Measurements from ENCODE around the gene KSR1. TPM values are rescaled to one million over a fixed set of nuclear protein-coding genes. Genes with fewer than 3 reads are reported as not detected.
A peak's percentile ranks its signal among the peaks of the same experiment; 100 is the strongest.

KSR1 gene
- total RNA-seq, 2 donors from 2014 or later, result 36.7 to 46.7 TPM

GRCh38 chr17:27539794-27540317 is 83.6 kb downstream of the KSR1 start:
- no peaks in the 10 kb centered on the region for H3K27me3 Mint-ChIP-seq
- no peaks in the 10 kb centered on the region for H3K9me3 ChIP-seq (ENCODE audit: control insufficient read depth, low read length, poor library complexity, severe bottlenecking)
- H3K36me3 Mint-ChIP-seq (ENCODE audit: low read depth), result no peaks in the 10 kb centered on the region
- no peak for ATAC-seq
- no peak overlapping the region for H3K4me3 Mint-ChIP-seq
- H3K4me1 Mint-ChIP-seq, result peaks cover 36% of the 10 kb centered on the region
- DNase-seq, result no peak
- no peak overlapping the region for H3K27ac Mint-ChIP-seq

- H3K36me3 Mint-ChIP-seq (ENCODE audit: low read depth), result no peaks in the 10 kb centered on the region
- no peaks in the 10 kb centered on the region for H3K9me3 ChIP-seq (ENCODE audit: control insufficient read depth, low read length, poor library complexity, severe bottlenecking)
- no peak for DNase-seq
- peak overlapping the region; percentile 67 for H3K27ac Mint-ChIP-seq
- peaks cover 41% of the 10 kb centered on the region for H3K4me1 Mint-ChIP-seq
- no peaks in the 10 kb centered on the region for H3K27me3 Mint-ChIP-seq
- ATAC-seq, result no peak
- H3K4me3 Mint-ChIP-seq, result no peak overlapping the region
Observed at GRCh38 chr17:27540318-27541101, 84.3 kb downstream of the KSR1 start.

- no peak for DNase-seq
- H3K27ac Mint-ChIP-seq, result peak overlapping the region; percentile 67
- ATAC-seq, result no peak
- no peaks in the 10 kb centered on the region for H3K36me3 Mint-ChIP-seq (ENCODE audit: low read depth)
- H3K27me3 Mint-ChIP-seq, result no peaks in the 10 kb centered on the region
- H3K9me3 ChIP-seq (ENCODE audit: control insufficient read depth, low read length, poor library complexity, severe bottlenecking), result no peaks in the 10 kb centered on the region
- H3K4me3 Mint-ChIP-seq, result no peak overlapping the region
- peaks cover 47% of the 10 kb centered on the region for H3K4me1 Mint-ChIP-seq
Observed at GRCh38 chr17:27541301-27542023, 85.2 kb downstream of the KSR1 start.

- Mint-ChIP-seq H3K4me1 (peaks cover 45% of the 10 kb centered on the region), H3K27me3 (no peaks in the 10 kb centered on the region), H3K36me3 (ENCODE audit: low read depth) (no peaks in the 10 kb centered on the region), H3K4me3 (peak overlapping the region; percentile 31), H3K27ac (peak overlapping the region; percentile 89)
- ATAC-seq, result no peak
- no peaks in the 10 kb centered on the region for H3K9me3 ChIP-seq (ENCODE audit: control insufficient read depth, low read length, poor library complexity, severe bottlenecking)
- DNase-seq, result no peak
Observed at GRCh38 chr17:27542841-27543463, 86.7 kb downstream of the KSR1 start.

- Mint-ChIP-seq H3K27me3 (no peaks in the 10 kb centered on the region), H3K4me1 (peaks cover 45% of the 10 kb centered on the region), H3K36me3 (ENCODE audit: low read depth) (no peaks in the 10 kb centered on the region), H3K4me3 (peak overlapping the region; percentile 31), H3K27ac (peak overlapping the region; percentile 89)
- ATAC-seq, result no peak
- H3K9me3 ChIP-seq (ENCODE audit: control insufficient read depth, low read length, poor library complexity, severe bottlenecking), result no peaks in the 10 kb centered on the region
- DNase-seq, result no peak
Observed at GRCh38 chr17:27543464-27543856, 87.2 kb downstream of the KSR1 start.

- Mint-ChIP-seq H3K4me3 (no peak overlapping the region), H3K4me1 (peaks cover 45% of the 10 kb centered on the region)
Observed at GRCh38 chr17:27543958-27544349, 87.7 kb downstream of the KSR1 start.

GRCh38 chr17:27544350-27545131 is 88.3 kb downstream of the KSR1 start:
- peak overlapping the region; percentile 47 for H3K4me3 Mint-ChIP-seq
- peak; percentile 87 for ATAC-seq
- no peaks in the 10 kb centered on the region for H3K27me3 Mint-ChIP-seq
- no peaks in the 10 kb centered on the region for H3K36me3 Mint-ChIP-seq (ENCODE audit: low read depth)
- H3K9me3 ChIP-seq (ENCODE audit: control insufficient read depth, low read length, poor library complexity, severe bottlenecking), result no peaks in the 10 kb centered on the region
- no peak for DNase-seq
- peak overlapping the region; percentile 89 for H3K27ac Mint-ChIP-seq
- H3K4me1 Mint-ChIP-seq, result peaks cover 42% of the 10 kb centered on the region

More at GRCh38 chr17:27543958-27544349, 87.7 kb downstream of the KSR1 start:
- no peak for DNase-seq
- peak overlapping the region; percentile 89 for H3K27ac Mint-ChIP-seq
- no peaks in the 10 kb centered on the region for H3K27me3 Mint-ChIP-seq
- no peak for ATAC-seq
- no peaks in the 10 kb centered on the region for H3K36me3 Mint-ChIP-seq (ENCODE audit: low read depth)
- H3K9me3 ChIP-seq (ENCODE audit: control insufficient read depth, low read length, poor library complexity, severe bottlenecking), result no peaks in the 10 kb centered on the region

GRCh38 chr17:27545562-27546229 is 89.4 kb downstream of the KSR1 start:
- DNase-seq (no peak), ATAC-seq (no peak)
- Mint-ChIP-seq H3K4me1 (peaks cover 40% of the 10 kb centered on the region), H3K4me3 (peak overlapping the region; percentile 36), H3K36me3 (ENCODE audit: low read depth) (no peaks in the 10 kb centered on the region), H3K27ac (peak overlapping the region; percentile 89), H3K27me3 (no peaks in the 10 kb centered on the region)
- no peaks in the 10 kb centered on the region for H3K9me3 ChIP-seq (ENCODE audit: control insufficient read depth, low read length, poor library complexity, severe bottlenecking)

GRCh38 chr17:27546624-27547300 is 90.5 kb downstream of the KSR1 start:
- no peak overlapping the region for H3K4me3 Mint-ChIP-seq
- H3K27ac Mint-ChIP-seq, result no peak overlapping the region
- DNase-seq (no peak), ATAC-seq (no peak)
- H3K36me3 Mint-ChIP-seq (ENCODE audit: low read depth), result peaks cover 3% of the 10 kb centered on the region
- H3K4me1 Mint-ChIP-seq, result peaks cover 31% of the 10 kb centered on the region
- H3K27me3 Mint-ChIP-seq, result no peaks in the 10 kb centered on the region
- H3K9me3 ChIP-seq (ENCODE audit: control insufficient read depth, low read length, poor library complexity, severe bottlenecking), result no peaks in the 10 kb centered on the region

- no peak for ATAC-seq
- no peaks in the 10 kb centered on the region for H3K27me3 Mint-ChIP-seq
- H3K27ac Mint-ChIP-seq, result no peak overlapping the region
- peaks cover 6% of the 10 kb centered on the region for H3K36me3 Mint-ChIP-seq (ENCODE audit: low read depth)
- DNase-seq, result no peak
- H3K4me3 Mint-ChIP-seq, result no peak overlapping the region
- H3K9me3 ChIP-seq (ENCODE audit: control insufficient read depth, low read length, poor library complexity, severe bottlenecking), result no peaks in the 10 kb centered on the region
- peaks cover 29% of the 10 kb centered on the region for H3K4me1 Mint-ChIP-seq
Observed at GRCh38 chr17:27547301-27547683, 91.0 kb downstream of the KSR1 start.

- Mint-ChIP-seq H3K4me3 (no peak overlapping the region), H3K36me3 (ENCODE audit: low read depth) (peaks cover 6% of the 10 kb centered on the region), H3K27ac (no peak overlapping the region), H3K4me1 (peaks cover 34% of the 10 kb centered on the region), H3K27me3 (no peaks in the 10 kb centered on the region)
- H3K9me3 ChIP-seq (ENCODE audit: control insufficient read depth, low read length, poor library complexity, severe bottlenecking), result no peaks in the 10 kb centered on the region
- no peak for ATAC-seq
- no peak for DNase-seq
Observed at GRCh38 chr17:27548369-27548768, 92.1 kb downstream of the KSR1 start.
